Stomach (tissue), 4 donors: ENCODE results near the gene MAGEA4.

Experiments
- EP300 ChIP-seq: sonication (generic); formaldehyde crosslinking; IDR thresholded peaks from one replicate; pipeline ENCODE4 v1.6.1; 2017; ENCODE audit warnings: antibody characterized with exemption
- TF ChIP-seq, protein P1 (sequence below), 7 experiments: fragments of 450-650 bp in 4 of 7; fragments of 200-600 bp in 3 of 7; sonication (generic) in 3 of 7; IDR thresholded peaks; one replicate each; pipeline ENCODE4 v1.5.1; 2016 to 2019; ENCODE audit warnings: antibody characterized with exemption in 7 of 7, control low read depth in 2 of 7, mild to moderate bottlenecking in 1 of 7

DNA sequence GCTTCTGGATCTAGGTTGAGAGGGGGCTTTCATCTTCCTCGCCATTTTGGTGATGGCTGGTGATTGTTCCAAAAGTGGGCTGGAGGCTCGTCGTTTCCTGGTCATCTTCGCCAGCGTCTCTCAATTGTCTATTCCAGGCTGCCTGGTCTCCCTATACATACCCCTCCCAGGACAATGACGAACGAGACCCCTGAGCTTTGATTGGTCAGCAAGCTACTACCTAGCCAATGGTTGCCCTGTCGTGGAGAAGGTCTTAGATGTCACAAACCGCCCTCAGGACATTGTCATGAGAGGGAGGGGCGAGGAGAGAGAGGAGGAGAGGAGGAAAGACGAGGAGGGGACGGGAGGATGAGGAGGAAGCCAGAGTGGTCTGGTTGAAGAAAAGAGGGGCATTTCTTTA, 7.7 kb upstream of the MAGEA4 start:
- TF ChIP-seq, protein P1, sequence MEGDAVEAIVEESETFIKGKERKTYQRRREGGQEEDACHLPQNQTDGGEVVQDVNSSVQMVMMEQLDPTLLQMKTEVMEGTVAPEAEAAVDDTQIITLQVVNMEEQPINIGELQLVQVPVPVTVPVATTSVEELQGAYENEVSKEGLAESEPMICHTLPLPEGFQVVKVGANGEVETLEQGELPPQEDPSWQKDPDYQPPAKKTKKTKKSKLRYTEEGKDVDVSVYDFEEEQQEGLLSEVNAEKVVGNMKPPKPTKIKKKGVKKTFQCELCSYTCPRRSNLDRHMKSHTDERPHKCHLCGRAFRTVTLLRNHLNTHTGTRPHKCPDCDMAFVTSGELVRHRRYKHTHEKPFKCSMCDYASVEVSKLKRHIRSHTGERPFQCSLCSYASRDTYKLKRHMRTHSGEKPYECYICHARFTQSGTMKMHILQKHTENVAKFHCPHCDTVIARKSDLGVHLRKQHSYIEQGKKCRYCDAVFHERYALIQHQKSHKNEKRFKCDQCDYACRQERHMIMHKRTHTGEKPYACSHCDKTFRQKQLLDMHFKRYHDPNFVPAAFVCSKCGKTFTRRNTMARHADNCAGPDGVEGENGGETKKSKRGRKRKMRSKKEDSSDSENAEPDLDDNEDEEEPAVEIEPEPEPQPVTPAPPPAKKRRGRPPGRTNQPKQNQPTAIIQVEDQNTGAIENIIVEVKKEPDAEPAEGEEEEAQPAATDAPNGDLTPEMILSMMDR (IDR thresholded peaks at IDR 0.05): no peak
- no peak for TF ChIP-seq EP300
